ENCODE results near the gene HMGB1. TPM values are rescaled to one million over a fixed set of nuclear protein-coding genes. Genes with fewer than 3 reads are reported as not detected.
A peak's percentile ranks its signal among the peaks of the same experiment; 100 is the strongest.
"Not testable (repeated sequence)": the region's sequence is repeated elsewhere in the genome, so short reads cannot be mapped to it uniquely, and the experiment has no call there.

HMGB1 gene
- total RNA-seq, 1 experiment from 2014 or later, result 667 TPM

GRCh38 chr13:30466841-30467252 lies 1.1 kb upstream of the HMGB1 start:
- peak; percentile 49 for DNase-seq (ENCODE audit: low read depth)

GRCh38 chr13:30466358-30466714 lies 600 bp upstream of the HMGB1 start:
- peak; percentile 47 for DNase-seq (ENCODE audit: low read depth)

- DNase-seq (ENCODE audit: low read depth), result no peak
Measured at GRCh38 chr13:30465343-30465592, 468 bp downstream of the HMGB1 start.

- DNase-seq (ENCODE audit: low read depth), result peak; percentile 81
Measured at GRCh38 chr13:30464496-30465342, 1.0 kb downstream of the HMGB1 start.

- DNase-seq (ENCODE audit: low read depth), result peak; percentile 61
Measured at GRCh38 chr13:30463787-30464495, 1.8 kb downstream of the HMGB1 start.

GRCh38 chr13:30461279-30462066 lies 4.3 kb downstream of the HMGB1 start:
- not testable (repeated sequence) for DNase-seq (ENCODE audit: low read depth)

- no peak for DNase-seq (ENCODE audit: low read depth)
Measured at GRCh38 chr13:30457306-30457891, 8.3 kb downstream of the HMGB1 start.

GRCh38 chr13:30456290-30456689 lies 9.4 kb downstream of the HMGB1 start:
- no peak for DNase-seq (ENCODE audit: low read depth)

GRCh38 chr13:30454991-30455390 lies 10.7 kb downstream of the HMGB1 start:
- DNase-seq (ENCODE audit: low read depth), result no peak

GRCh38 chr13:30453727-30454126 lies 12.0 kb downstream of the HMGB1 start:
- DNase-seq (ENCODE audit: low read depth), result peak; percentile 15

GRCh38 chr13:30451476-30451875 lies 14.3 kb downstream of the HMGB1 start:
- DNase-seq (ENCODE audit: low read depth), result not testable (repeated sequence)

- no peak for DNase-seq (ENCODE audit: low read depth)
Measured at GRCh38 chr13:30450066-30450465, 15.7 kb downstream of the HMGB1 start.

GRCh38 chr13:30448441-30448840 lies 17.3 kb downstream of the HMGB1 start:
- no peak for DNase-seq (ENCODE audit: low read depth)

GRCh38 chr13:30446126-30446500 lies 19.6 kb downstream of the HMGB1 start:
- DNase-seq (ENCODE audit: low read depth), result no peak

- no peak for DNase-seq (ENCODE audit: low read depth)
Measured at GRCh38 chr13:30443957-30444404, 21.8 kb downstream of the HMGB1 start.

GRCh38 chr13:30443491-30443890 lies 22.2 kb downstream of the HMGB1 start:
- DNase-seq (ENCODE audit: low read depth), result not testable (repeated sequence)

- DNase-seq (ENCODE audit: low read depth), result no peak
Measured at GRCh38 chr13:30442926-30443325, 22.8 kb downstream of the HMGB1 start.

GRCh38 chr13:30440910-30441703 lies 24.6 kb downstream of the HMGB1 start:
- peak; percentile 30 for DNase-seq (ENCODE audit: low read depth)

- DNase-seq (ENCODE audit: low read depth), result no peak
Measured at GRCh38 chr13:30438286-30438685, 27.4 kb downstream of the HMGB1 start.

GRCh38 chr13:30437177-30437576 lies 28.6 kb downstream of the HMGB1 start:
- no peak for DNase-seq (ENCODE audit: low read depth)

GRCh38 chr13:30435911-30436451 lies 29.8 kb downstream of the HMGB1 start:
- no peak for DNase-seq (ENCODE audit: low read depth)

Data from HT1080 (cell line).